ENCODE measurements around the gene USP36. TPM values are rescaled to one million over a fixed set of nuclear protein-coding genes. Genes with fewer than 3 reads are reported as not detected.
A peak's percentile ranks its signal among the peaks of the same experiment; 100 is the strongest.
"Not testable (repeated sequence)": the region's sequence is repeated elsewhere in the genome, so short reads cannot be mapped to it uniquely, and the experiment has no call there.

USP36 gene
- total RNA-seq, 2 experiments from 2014 or later = 489 to 494 TPM

DNA sequence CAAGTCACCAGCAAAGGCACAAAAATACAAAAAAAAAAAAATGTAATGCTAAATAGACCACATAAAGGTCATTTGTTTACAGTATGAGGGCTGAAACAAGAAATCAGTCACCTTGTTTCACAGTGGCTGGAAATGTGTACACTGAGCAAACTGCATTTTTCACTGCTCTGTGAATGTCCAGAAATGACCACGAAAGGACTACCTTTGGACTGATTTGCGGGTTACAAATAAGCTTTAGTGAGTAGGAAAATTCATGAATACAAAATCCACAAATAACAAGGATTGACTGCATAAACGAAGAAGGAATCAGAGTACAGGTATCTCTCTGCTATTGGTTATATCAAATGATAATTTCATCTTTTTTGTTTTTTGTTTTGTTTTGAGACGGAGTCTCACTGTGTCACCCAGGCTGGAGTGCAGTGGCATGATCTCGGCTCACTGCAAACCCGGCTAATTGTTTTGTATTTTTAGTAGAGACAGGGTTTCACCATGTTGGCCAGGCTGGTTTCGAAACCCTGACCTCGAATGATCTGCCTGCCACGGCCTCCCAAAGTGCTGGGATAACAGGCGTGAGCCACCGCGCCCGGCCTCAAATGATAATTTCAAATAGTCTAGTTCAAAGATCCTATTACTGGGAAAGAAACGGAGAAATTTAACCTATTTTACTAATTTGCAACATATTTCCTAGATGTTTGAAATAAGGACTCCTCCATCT, 89.0 kb downstream of the USP36 start:
- peaks cover 38% of the 10 kb centered on the region for H3K36me3 Mint-ChIP-seq (ENCODE audit: low read depth)
- peak overlapping the region; percentile 85 for H3K27ac Mint-ChIP-seq
- no peak for TF ChIP-seq CTCF (IDR thresholded peaks at IDR 0.05)
- H3K4me3 Mint-ChIP-seq = peak overlapping the region; percentile 68
- H3K27me3 ChIP-seq (ENCODE audit: control insufficient read depth in 1 of 2, insufficient read depth in 2 of 2, low read length in 2 of 2) = no peaks in the 10 kb centered on the region
- no peaks in the 10 kb centered on the region for H3K27me3 Mint-ChIP-seq
- DNase-seq (no peak), ATAC-seq (ENCODE audit: poor library complexity) (no peak)
- H3K4me1 Mint-ChIP-seq (ENCODE audit: low read depth) = peaks cover 87% of the 10 kb centered on the region
- no peak overlapping the region for H3K4me3 ChIP-seq (ENCODE audit: low read length)
- ChIA-PET CTCF (interaction anchor here (0.8 to 1.4 kb wide), 3 partner anchors 15 to 52 kb away, joined by 3 to 5 read pairs (median 4); no protein-coding TSS in a partner anchor), POLR2A (interaction anchor here (1.1 to 7.5 kb wide), 3 partner anchors 16 to 29 kb away, joined by 3 to 92 read pairs (median 12); no protein-coding TSS in a partner anchor)
- no peaks in the 10 kb centered on the region for H3K9me3 Mint-ChIP-seq
- H3K36me3 ChIP-seq (ENCODE audit: insufficient read depth, low read length) = no peaks in the 10 kb centered on the region
- peaks cover 94% of the 10 kb centered on the region for H3K4me1 ChIP-seq (ENCODE audit: insufficient read depth, low read length)
- intact Hi-C loops (cut with DNase I, micrococcal nuclease) = no loop called here
- no peaks in the 10 kb centered on the region for H3K9me3 ChIP-seq (ENCODE audit: control insufficient read depth in 1 of 2, insufficient read depth in 1 of 2, low read length in 2 of 2)
- H3K27ac ChIP-seq (ENCODE audit: low read depth in 1 of 2, low read length in 2 of 2) = peak overlapping the region; percentile 69 to 84

GRCh38 chr17:78751000-78751399, 89.6 kb downstream of the USP36 start:
- ChIA-PET CTCF (interaction anchor here (0.9 to 1.4 kb wide), 2 partner anchors 15 to 16 kb away, joined by 4 to 5 read pairs; no protein-coding TSS in a partner anchor), POLR2A (interaction anchor here (4.1 to 7.5 kb wide), 2 partner anchors 8 to 17 kb away, joined by 68 to 92 read pairs; no protein-coding TSS in a partner anchor)
- H3K36me3 ChIP-seq (ENCODE audit: insufficient read depth, low read length); H3K9me3 ChIP-seq (ENCODE audit: control insufficient read depth in 1 of 2, insufficient read depth in 1 of 2, low read length in 2 of 2); H3K4me3 ChIP-seq (ENCODE audit: low read length); H3K9me3 Mint-ChIP-seq; H3K27me3 Mint-ChIP-seq; DNase-seq; intact Hi-C loops (cut with DNase I, micrococcal nuclease); ATAC-seq (ENCODE audit: poor library complexity); H3K27me3 ChIP-seq (ENCODE audit: control insufficient read depth in 1 of 2, insufficient read depth in 2 of 2, low read length in 2 of 2): not testable (repeated sequence)
- H3K4me3 Mint-ChIP-seq = peak overlapping the region; percentile 68
- H3K27ac ChIP-seq (ENCODE audit: low read depth in 1 of 2, low read length in 2 of 2) = peak overlapping the region in 1 of 2 donors; percentile 84
- H3K27ac Mint-ChIP-seq = peak overlapping the region; percentile 85
- H3K4me1 ChIP-seq (ENCODE audit: insufficient read depth, low read length) = peaks cover 94% of the 10 kb centered on the region
- peaks cover 88% of the 10 kb centered on the region for H3K4me1 Mint-ChIP-seq (ENCODE audit: low read depth)
- H3K36me3 Mint-ChIP-seq (ENCODE audit: low read depth) = peaks cover 39% of the 10 kb centered on the region

DNA sequence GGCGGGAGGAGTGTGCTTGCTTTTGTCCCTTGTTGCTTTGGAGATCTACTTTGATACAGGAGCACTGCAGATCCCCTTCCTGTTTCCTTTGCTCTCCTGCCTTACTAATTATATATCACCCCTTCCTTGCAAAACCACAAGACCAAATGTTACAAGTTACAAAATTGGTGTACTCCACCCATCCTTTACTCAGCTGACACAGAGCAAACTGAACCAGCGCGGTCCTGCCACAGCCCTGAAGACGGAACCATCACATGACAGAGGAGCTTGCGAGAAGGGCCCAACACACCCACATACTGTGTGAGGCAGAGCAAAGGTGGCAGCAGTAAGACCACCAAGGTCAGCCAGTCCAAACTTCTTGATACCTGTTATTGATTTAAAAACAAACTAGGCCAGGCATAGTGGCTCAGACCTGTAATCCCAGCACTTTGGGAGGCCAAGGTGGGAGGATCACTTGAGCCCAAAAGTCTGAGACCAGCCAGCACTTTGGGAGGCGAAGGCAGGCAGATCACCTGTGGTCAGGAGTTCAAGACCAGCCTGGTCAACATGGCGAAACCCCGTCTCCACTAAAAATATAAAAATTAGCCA, 91.8 kb downstream of the USP36 start:
- Histone ChIP-seq H3K4me3 (ENCODE audit: low read length) (peak overlapping the region; percentile 46), H3K4me1 (ENCODE audit: insufficient read depth, low read length) (peaks cover 94% of the 10 kb centered on the region), H3K36me3 (ENCODE audit: insufficient read depth, low read length) (peaks cover 5% of the 10 kb centered on the region), H3K9me3 (ENCODE audit: control insufficient read depth in 1 of 2, insufficient read depth in 1 of 2, low read length in 2 of 2) (no peaks in the 10 kb centered on the region), H3K27me3 (ENCODE audit: control insufficient read depth in 1 of 2, insufficient read depth in 2 of 2, low read length in 2 of 2) (no peaks in the 10 kb centered on the region), H3K27ac (ENCODE audit: low read depth in 1 of 2, low read length in 2 of 2) (peak overlapping the region; percentile 81 to 84)
- Mint-ChIP-seq H3K9me3 (no peaks in the 10 kb centered on the region), H3K27ac (peak overlapping the region; percentile 85), H3K4me1 (ENCODE audit: low read depth) (peaks cover 94% of the 10 kb centered on the region), H3K36me3 (ENCODE audit: low read depth) (peaks cover 47% of the 10 kb centered on the region), H3K4me3 (peak overlapping the region; percentile 78), H3K27me3 (no peaks in the 10 kb centered on the region)
- intact Hi-C loops (cut with DNase I, micrococcal nuclease) = loop anchor here in 1 of 2 experiments (1.0 to 5.0 kb wide), 4 partner anchors 10 to 90 kb away; no protein-coding TSS in a partner anchor
- DNase-seq (peak; percentile 66 to 95 (median 77)), ATAC-seq (ENCODE audit: poor library complexity) (peak; percentile 85)
- CTCF ChIA-PET = interaction anchor here (0.9 to 2.7 kb wide), 7 partner anchors 10 to 36 kb away, joined by 3 to 13 read pairs (median 4); no protein-coding TSS in a partner anchor
- TF ChIP-seq CTCF (IDR thresholded peaks at IDR 0.05) = no peak
- POLR2A ChIA-PET = interaction anchor here (0.6 to 7.5 kb wide), 22 partner anchors 9 to 91 kb away, joined by 3 to 92 read pairs (median 7); no protein-coding TSS in a partner anchor

Data from CD4-positive, alpha-beta T cell (primary cell).